Hindlimb muscle (tissue), 1 donor: ENCODE results near the gene CNPY1. TPM values are rescaled to one million over a fixed set of nuclear protein-coding genes. Genes with fewer than 3 reads are reported as not detected.
A peak's percentile ranks its signal among the peaks of the same experiment; 100 is the strongest.

Source experiments
- DNase-seq: peaks from one replicate; pipeline ENCODE4 v3.0.0-alpha.2; 2013
- polyA plus RNA-seq: library from polyadenylated mRNA; unstranded; fragments of 120-200 nt; gene quantifications from one replicate; pipeline ENCODE4 v1.2.1, GENCODE V29; 2013; ENCODE audit not compliant: insufficient read length

CNPY1 gene
- polyA plus RNA-seq, 1 donor: not detected

- DNase-seq: no peak
Measured at GRCh38 chr7:155487509-155488482, 58.6 kb downstream of the CNPY1 start.

DNA sequence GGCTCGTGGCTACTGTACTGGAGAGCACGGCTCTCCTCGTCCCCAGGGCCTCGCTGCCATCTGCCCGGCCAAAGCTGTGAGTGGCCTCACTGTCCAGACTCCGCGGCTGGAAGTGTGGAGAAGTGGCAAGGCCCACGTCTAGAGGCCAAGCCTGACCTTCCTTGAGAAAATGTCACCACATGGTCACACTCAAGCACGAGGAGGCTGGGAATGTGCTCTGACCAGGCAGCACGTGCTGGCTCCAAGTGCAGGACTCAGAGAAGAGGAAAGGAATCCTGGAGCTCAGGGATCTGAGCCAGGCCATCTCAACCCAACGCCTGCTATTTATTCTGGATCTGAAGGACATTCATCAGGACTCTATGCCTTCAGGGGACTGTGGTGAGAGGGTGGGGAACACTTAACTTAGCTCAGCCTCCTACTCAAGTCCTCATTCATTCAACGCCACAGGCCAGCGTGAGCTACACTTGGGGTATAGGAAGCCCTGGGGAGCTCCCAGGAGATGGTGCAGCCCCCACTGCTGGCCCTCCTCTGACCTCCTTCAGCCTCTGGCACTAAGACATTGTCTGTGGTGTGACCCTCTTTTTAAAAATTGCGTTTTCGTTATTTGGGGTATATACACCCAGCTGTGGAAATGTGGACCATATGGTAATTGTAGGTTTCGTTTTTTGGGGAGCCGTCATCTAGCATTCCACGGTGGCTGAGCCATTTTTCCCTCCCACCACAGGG is 59.4 kb downstream of the CNPY1 start:
- DNase-seq: no peak

- DNase-seq: no peak
Measured at GRCh38 chr7:155484483-155485399, 61.6 kb downstream of the CNPY1 start.

- DNase-seq: peak; percentile 50
Measured at GRCh38 chr7:155483868-155484325, 62.5 kb downstream of the CNPY1 start.

GRCh38 chr7:155483245-155483644 is 63.1 kb downstream of the CNPY1 start:
- no peak for DNase-seq

GRCh38 chr7:155482511-155483183 is 63.7 kb downstream of the CNPY1 start:
- no peak for DNase-seq

- no peak for DNase-seq
Measured at GRCh38 chr7:155481764-155482163, 64.6 kb downstream of the CNPY1 start.

DNA sequence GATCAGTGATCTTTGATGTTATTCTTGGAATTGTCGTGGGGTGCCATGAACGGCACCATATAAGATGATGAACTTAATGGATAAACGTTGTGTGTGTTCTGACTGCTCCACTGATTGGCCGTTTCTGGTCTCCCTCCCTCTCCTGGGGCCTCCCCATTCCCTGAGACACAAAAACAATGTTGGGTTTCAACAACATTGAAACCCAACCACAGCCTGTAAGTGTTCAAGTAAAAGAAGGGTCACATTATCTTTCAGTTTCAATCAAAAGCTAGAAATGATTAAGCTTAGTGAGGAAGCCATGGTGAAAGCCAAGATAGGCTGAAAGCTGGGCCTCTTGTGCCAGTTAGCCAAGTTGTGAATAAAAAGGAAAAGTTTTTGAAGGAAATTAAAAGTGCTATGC is 68.9 kb downstream of the CNPY1 start:
- no peak for DNase-seq

GRCh38 chr7:155471718-155472117 is 74.6 kb downstream of the CNPY1 start:
- DNase-seq: no peak

DNA sequence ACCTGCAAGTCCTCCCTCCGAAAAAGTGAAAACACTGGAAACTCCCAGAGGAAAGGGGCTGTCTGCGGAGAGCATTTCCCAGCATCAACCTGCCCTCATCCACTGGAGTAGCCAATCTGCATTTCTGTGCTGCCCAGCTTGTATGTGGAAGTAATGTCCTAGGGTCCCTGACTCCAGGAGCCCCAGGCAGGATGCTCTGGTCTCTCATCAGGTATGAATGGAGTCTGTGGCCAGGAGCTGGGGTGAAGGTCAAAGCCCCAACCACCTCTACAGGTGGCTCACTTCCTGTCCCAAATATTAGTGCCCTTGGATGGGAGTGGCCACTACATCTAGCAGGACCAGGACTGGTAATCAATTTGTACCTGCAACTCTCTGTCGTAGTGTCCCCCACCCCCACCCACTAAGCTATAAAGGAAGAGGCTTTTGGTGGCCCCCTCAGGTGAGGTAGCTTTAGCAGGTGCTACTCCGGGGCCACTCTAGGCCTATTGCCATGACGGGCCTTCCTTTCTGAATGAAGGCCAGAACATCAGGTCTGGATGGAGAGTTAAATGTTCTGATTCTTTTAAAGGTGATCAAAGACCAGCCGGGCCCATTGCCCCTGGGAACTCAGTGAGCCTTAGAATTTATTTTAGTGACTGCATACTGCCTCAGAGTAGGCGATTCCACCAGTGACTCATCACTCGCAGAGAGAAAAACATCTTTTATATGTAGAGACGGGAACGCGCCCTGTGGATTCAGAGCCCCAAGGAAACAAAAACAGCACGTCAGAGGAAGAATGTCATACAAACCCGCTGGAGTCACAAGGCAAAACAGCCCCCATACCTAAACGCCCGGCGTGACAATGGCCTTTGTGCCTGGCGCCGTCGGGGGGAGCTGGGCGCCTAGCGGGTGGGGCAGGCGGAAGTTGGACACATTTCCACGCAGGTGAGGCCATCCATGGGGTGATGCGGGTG is 75.4 kb downstream of the CNPY1 start:
- no peak for DNase-seq

- DNase-seq: no peak
Measured at GRCh38 chr7:155470186-155470487, 76.2 kb downstream of the CNPY1 start.

DNA sequence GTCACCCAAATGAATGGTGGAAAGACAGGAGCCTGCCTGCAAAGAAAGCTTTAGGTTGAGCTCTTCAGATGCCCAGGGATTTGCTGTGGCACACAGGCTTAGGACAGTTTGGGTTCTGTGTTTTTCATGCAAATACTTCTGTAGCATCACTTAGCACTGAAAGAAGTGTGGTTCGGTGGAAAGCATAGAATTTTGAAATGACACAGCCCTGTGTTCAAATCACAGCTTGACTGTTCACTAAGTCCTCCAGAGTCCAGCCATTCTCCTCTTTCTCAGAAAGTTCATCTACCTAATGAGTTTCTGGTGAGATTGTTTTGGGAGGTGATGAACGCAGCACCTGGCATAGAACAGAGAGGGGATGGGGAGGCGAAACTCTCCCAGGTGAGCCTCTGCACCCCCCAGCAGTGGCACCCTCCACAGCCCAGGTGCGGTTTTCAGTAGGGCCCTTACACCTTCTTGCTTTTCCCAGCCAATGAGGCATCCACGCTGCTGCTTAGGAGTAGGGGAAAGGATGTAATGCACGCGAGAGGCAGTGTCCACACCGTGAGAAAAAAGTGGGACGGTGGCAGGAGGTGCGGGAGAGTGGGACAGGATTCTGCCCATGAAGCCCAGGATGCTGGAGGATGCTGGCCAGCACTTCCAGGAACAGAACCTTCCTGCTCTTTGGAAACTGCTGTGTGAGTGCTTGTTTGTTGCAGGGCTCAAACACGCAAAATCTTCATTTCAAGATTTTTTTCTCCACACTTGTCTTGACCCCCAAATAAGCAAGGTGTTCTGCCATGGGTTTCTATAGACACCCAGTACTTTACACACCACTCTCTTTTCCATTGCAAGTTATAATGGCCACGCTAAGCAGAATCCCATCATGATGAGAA is 76.8 kb downstream of the CNPY1 start:
- DNase-seq: no peak

DNA sequence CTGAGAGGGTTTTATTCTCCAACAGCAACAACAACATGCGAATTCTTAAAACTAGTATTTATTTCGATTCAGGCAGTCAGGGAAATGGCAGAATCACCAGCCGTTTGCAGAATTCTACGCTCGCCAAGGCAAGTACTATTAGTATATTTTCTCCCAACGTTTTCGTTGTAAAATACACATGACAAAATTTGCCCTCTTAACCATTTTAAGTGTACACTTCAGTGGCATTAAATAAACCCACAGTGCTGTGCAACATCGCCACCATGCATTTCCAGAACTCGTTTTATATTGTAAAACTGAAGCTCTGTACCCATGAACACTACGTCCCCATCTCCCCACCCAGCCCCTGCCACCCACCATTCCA is 77.6 kb downstream of the CNPY1 start:
- no peak for DNase-seq

DNA sequence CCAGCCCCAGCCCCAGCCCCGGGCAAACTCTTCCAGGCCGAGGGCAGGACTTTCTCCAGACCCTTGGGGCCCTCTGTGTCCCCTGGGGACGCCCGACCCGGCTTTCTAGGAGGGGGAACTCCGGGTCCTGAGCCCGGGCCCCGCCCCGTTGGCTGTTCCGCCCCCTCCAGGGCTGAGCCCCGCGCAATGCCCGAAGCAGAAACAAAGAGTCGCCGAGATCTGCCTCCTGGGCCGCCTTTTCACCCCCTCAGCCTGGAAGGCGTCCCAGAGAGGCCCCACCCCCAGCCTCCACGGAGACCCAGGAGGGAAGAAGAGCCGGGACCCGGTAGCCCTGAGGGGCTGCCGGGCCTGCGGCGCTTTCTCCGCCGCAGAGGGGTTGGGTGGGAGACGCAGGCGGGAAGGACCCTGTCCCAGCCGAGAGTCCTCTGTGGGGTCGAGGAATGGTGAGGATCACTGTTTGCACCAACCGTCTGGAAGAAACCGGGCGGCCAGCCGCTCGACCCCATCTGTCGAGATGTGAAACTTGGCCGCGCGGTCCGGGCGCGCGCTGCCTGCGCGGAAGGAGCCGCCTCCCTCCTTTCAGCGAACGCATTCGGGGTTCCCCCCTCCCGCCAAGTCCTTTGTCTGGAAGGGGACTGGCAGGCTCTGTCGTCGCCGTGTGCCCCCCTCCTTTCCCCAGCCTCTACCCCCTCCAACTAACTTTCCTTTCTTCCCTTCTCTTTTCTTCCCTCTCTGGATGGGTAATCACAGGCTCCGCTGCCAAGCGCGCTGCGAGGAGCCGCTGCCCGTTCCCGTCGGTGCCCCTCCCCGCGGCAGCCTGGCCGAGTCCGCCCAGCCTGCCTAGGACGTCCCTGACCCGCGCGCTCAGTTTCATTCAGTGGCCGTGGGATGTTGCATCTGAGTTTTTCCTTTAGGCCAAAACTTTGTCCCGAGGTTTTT is 78.2 kb downstream of the CNPY1 start:
- no peak for DNase-seq

GRCh38 chr7:155466814-155467733 is 79.3 kb downstream of the CNPY1 start:
- DNase-seq: no peak

DNA sequence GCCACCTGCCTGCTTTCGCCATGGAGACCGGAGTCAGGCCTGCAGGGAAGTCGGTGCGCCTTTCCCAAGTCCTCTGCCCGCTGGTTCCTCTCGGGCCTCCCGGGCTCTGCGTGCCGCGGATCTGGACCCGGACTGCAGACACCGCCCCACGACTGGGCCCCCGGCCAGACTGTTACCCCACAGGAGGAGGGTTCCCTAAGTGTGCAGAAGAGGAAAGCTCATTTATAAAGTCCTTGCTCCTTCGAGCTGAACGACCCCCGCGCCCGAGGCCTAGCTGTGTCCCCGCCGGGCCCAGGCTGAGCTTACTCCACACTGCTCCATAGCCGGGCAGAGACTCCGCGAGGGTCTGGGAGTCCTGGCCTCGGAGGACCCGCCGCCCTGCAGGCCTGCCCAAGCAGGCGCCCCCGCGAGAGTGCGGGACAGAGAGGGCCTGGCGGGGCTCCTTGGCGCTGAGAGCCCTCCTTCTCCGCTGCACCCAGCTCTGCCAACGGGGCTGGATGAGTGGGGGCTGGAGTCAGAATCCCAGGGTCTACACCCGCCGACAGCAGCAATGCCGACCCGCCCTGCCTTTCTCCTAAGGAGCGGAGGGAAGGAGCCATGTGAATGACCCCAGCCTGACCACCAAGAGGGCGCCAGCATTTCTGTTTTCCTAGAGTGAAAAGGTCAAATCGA is 80.1 kb downstream of the CNPY1 start:
- DNase-seq: no peak

DNA sequence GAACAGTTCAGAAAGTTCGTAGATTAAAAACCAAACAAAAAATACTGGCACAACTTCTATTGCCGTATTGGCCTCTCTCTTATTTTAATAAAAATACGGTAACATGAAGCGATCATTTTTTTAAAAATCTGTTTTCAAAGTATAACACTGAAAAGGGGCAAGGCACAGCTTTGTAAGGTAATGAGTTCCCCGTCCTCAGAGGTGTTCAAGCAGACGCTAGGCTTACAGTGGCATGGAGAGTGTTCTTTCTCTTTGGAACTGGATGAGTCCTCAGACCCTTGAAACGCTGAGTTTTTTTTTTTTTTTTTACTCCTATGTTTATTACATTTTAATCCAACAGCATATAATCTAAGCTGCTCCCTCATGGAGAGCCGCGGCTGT is 80.6 kb downstream of the CNPY1 start:
- DNase-seq: no peak
